Activated naive CD4-positive, alpha-beta T cell treated with anti-CD3 and anti-CD28 coated beads, Interleukin-2, amount 10 ng/mL, durations not matched to agents 5 hours and 36 hours (primary cell): ENCODE measurements around the gene SPAG9. TPM values are rescaled to one million over a fixed set of nuclear protein-coding genes. Genes with fewer than 3 reads are reported as not detected.

Experiments
- total RNA-seq, 2 experiments: library from RNA; stranded (reverse); gene quantifications; one replicate each; pipeline ENCODE4 v1.2.3, GENCODE V29; 2021

SPAG9 gene, protein sequence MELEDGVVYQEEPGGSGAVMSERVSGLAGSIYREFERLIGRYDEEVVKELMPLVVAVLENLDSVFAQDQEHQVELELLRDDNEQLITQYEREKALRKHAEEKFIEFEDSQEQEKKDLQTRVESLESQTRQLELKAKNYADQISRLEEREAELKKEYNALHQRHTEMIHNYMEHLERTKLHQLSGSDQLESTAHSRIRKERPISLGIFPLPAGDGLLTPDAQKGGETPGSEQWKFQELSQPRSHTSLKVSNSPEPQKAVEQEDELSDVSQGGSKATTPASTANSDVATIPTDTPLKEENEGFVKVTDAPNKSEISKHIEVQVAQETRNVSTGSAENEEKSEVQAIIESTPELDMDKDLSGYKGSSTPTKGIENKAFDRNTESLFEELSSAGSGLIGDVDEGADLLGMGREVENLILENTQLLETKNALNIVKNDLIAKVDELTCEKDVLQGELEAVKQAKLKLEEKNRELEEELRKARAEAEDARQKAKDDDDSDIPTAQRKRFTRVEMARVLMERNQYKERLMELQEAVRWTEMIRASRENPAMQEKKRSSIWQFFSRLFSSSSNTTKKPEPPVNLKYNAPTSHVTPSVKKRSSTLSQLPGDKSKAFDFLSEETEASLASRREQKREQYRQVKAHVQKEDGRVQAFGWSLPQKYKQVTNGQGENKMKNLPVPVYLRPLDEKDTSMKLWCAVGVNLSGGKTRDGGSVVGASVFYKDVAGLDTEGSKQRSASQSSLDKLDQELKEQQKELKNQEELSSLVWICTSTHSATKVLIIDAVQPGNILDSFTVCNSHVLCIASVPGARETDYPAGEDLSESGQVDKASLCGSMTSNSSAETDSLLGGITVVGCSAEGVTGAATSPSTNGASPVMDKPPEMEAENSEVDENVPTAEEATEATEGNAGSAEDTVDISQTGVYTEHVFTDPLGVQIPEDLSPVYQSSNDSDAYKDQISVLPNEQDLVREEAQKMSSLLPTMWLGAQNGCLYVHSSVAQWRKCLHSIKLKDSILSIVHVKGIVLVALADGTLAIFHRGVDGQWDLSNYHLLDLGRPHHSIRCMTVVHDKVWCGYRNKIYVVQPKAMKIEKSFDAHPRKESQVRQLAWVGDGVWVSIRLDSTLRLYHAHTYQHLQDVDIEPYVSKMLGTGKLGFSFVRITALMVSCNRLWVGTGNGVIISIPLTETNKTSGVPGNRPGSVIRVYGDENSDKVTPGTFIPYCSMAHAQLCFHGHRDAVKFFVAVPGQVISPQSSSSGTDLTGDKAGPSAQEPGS (N-terminal part only)
- total RNA-seq, result 10 to 100 TPM; 47.7 to 49.2 TPM

GRCh38 chr17:51120739-51121619, at the start of gene SPAG9:
TSS of gene SPAG9 (minus strand) at chr17:51120868. CDS start at chr17:51120656, 212 bp downstream.

DNA sequence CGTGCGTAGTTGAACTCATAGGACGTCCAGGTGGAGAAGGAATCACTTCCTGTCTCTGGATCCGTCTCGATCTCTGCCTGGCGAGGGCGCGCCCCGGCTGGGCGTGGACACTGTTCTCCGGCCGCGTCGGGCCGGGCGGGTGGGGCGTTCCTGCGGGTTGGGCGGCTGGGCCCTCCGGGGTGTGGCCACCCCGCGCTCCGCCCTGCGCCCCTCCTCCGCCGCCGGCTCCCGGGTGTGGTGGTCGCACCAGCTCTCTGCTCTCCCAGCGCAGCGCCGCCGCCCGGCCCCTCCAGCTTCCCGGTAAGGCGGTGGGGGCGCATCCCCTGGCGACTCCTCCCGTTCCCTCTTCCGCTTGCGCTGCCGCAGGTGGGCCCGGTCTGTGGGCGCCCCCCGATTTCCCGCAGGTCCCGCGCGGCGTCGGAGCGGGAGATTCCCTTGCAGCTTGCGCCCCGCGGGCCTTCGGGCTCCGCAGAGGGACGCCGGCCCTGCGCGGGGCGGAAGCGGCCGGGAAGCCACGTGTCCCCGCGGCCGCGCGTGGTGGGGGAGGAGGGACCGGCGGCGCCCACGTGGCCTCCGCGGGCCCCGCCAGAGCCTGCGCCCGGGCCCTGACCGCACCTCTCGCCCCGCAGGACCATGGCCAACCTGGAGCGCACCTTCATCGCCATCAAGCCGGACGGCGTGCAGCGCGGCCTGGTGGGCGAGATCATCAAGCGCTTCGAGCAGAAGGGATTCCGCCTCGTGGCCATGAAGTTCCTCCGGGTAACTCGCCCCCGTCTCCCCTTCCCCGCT, 45.7 kb upstream of the SPAG9 start, which contains the start of gene NME2:
NME2 (plus strand) TSS at position 214 of the 789 bp plus-strand sequence; CDS start at position 634, 420 bp downstream.

GRCh38 chr17:51153210-51154072, 32.8 kb upstream of the SPAG9 start, which contains the start of gene NME1:
TSS of gene NME1 (plus strand) at chr17:51153559. CDS start at chr17:51155655, 2,096 bp downstream.

Other genes with a start within 250 kb of the SPAG9 start
- gene NME1, start 32.7 kb upstream of the SPAG9 start, total RNA-seq, result 10 to 100 TPM; 73.6 to 79.4 TPM
- 100 to 1,000 TPM; 437 to 438 TPM for gene NME2, start 45.5 kb upstream of the SPAG9 start, total RNA-seq
- gene MBTD1, start 139.2 kb upstream of the SPAG9 start, total RNA-seq, result 10 to 100 TPM; 14.5 to 14.9 TPM
- 10 to 100 TPM; 41.8 to 45.6 TPM for gene UTP18, start 139.7 kb upstream of the SPAG9 start, total RNA-seq